ENCODE measurements around the gene DAO.

- TF ChIP-seq RFX5 (IDR thresholded peaks at IDR 0.05; ENCODE audit: low read depth, low read length): no peak
- TF ChIP-seq CTCF (conservative IDR thresholded peaks at IDR 0.05; ENCODE audit: low read depth, low read length): no peak
- no peak for TF ChIP-seq NFE2L2 (IDR thresholded peaks at IDR 0.05; ENCODE audit: low read depth, low read length)
- TF ChIP-seq BHLHE40 (IDR thresholded peaks at IDR 0.05; ENCODE audit: low read depth, low read length): no peak
- no peak for TF ChIP-seq CHD1 (IDR thresholded peaks at IDR 0.05; ENCODE audit: low read depth, low read length)
- no peak for TF ChIP-seq POLR2A (IDR thresholded peaks at IDR 0.05; ENCODE audit: low read depth, low read length)
- TF ChIP-seq RAD21 (IDR thresholded peaks at IDR 0.05; ENCODE audit: low read length): no peak
- TF ChIP-seq, protein P1, sequence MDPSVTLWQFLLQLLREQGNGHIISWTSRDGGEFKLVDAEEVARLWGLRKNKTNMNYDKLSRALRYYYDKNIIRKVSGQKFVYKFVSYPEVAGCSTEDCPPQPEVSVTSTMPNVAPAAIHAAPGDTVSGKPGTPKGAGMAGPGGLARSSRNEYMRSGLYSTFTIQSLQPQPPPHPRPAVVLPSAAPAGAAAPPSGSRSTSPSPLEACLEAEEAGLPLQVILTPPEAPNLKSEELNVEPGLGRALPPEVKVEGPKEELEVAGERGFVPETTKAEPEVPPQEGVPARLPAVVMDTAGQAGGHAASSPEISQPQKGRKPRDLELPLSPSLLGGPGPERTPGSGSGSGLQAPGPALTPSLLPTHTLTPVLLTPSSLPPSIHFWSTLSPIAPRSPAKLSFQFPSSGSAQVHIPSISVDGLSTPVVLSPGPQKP (IDR thresholded peaks at IDR 0.05; ENCODE audit: borderline replicate concordance, low read depth, low read length): no peak
- no peak for TF ChIP-seq MAZ (IDR thresholded peaks at IDR 0.05; ENCODE audit: borderline replicate concordance, low read depth, low read length)
- TF ChIP-seq CEBPB (IDR thresholded peaks at IDR 0.05; ENCODE audit: low read depth, low read length): no peak
Observed at GRCh38 chr12:108886873-108887629, 7.2 kb downstream of the DAO start.

Data from IMR-90 (cell line).